ENCODE results near the gene RPS6KL1. TPM values are rescaled to one million over a fixed set of nuclear protein-coding genes. Genes with fewer than 3 reads are reported as not detected.

The RPS6KL1 gene
- total and polyA plus RNA-seq, 2 experiments from 2014 or later: 5.6 to 6.5 TPM

DNA sequence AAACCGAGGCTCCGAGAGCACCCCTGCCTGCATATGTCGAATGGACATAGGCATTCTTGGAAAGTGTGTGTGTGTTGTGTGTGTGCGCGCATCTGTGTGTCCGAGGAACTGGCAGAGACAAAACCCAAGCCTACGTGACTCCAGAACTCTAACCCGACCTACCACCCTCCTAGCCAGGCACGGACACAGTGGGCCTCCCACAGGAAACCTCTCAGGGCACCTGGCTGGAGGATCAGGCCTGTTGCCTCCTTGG, 32.9 kb upstream of the RPS6KL1 start (continued):
- TF ChIP-seq REST (IDR thresholded peaks at IDR 0.05; ENCODE audit: unreplicated experiment): no peak
- TF ChIP-seq ETS1 (IDR thresholded peaks at IDR 0.05): no peak
- no peak for TF ChIP-seq CTCF (conservative IDR thresholded peaks at IDR 0.05; ENCODE audit: low read depth in 2 of 2)
- no peak for TF ChIP-seq POLR2AphosphoS5 (IDR thresholded peaks at IDR 0.05; ENCODE audit: low read depth)
- no peak for TF ChIP-seq EZH2 (IDR thresholded peaks at IDR 0.05; ENCODE audit: low read depth, unreplicated experiment)
- TF ChIP-seq EZH2phosphoT487 (IDR thresholded peaks at IDR 0.05; ENCODE audit: unreplicated experiment): no peak
- TF ChIP-seq CREB1 (CRISPR knock-in tag; IDR thresholded peaks at IDR 0.05; ENCODE audit: low read depth): no peak
- TF ChIP-seq STAT1 (IDR thresholded peaks at IDR 0.05; ENCODE audit: unreplicated experiment): no peak
- no peak for TF ChIP-seq NANOG (IDR thresholded peaks at IDR 0.05; ENCODE audit: borderline replicate concordance)
- TF ChIP-seq JUNB (IDR thresholded peaks at IDR 0.05; ENCODE audit: unreplicated experiment): no peak

GRCh38 chr14:74955229-74956026, 32.4 kb upstream of the RPS6KL1 start, which contains the start of gene PGF:
Gene PGF (minus strand): TSS chr14:74955597. CDS start chr14:74955242, 355 bp downstream.
- Histone ChIP-seq H3F3A (replicated peaks; ENCODE audit: low read depth) (no peaks in the 10 kb centered on the region; the same call in 1 of the 2 replicates), H3K4me3 (peak within 1 kb of the TSS; percentile 76), H3K27me3 (ENCODE audit: insufficient read depth) (peaks cover 12% of the 10 kb centered on the region; the same call in 1 of the 2 replicates), H3K27ac (ENCODE audit: low read depth) (no peak within 1 kb of the TSS), H4K20me1 (replicated peaks; ENCODE audit: insufficient read depth) (no peaks in the 10 kb centered on the region), H3K79me2 (replicated peaks; ENCODE audit: insufficient read depth) (no peaks in the 10 kb centered on the region), H3K36me3 (ENCODE audit: insufficient read depth) (no peaks in the 10 kb centered on the region), H3K4me2 (peak within 1 kb of the TSS; percentile 95), H3K4me1 (ENCODE audit: insufficient read depth) (peaks cover 8% of the 10 kb centered on the region), H2AFZ (peak within 1 kb of the TSS; percentile 96), H3K9me2 (ENCODE audit: insufficient read depth) (no peaks in the 10 kb centered on the region)
- Mint-ChIP-seq H3K27me3 (ENCODE audit: insufficient read depth, low read depth, poor library complexity) (peaks cover 11% of the 10 kb centered on the region), H3K27ac (no peak within 1 kb of the TSS), H3K9me3 (no peaks in the 10 kb centered on the region), H3K4me1 (peaks cover 13% of the 10 kb centered on the region; the same call in 2 of the 3 replicates), H3K36me3 (ENCODE audit: low read depth) (no peaks in the 10 kb centered on the region), H3K4me3 (peak within 1 kb of the TSS; percentile 57)
- ATAC-seq: peak; percentile 80
- TF ChIP-seq POLR2AphosphoS5 (IDR thresholded peaks at IDR 0.05; ENCODE audit: low read depth) (peak; percentile 81), EZH2phosphoT487 (IDR thresholded peaks at IDR 0.05; ENCODE audit: unreplicated experiment) (no peak)
- peak; percentile 80 for DNase-seq (ENCODE audit: low spot score)
